B cell (primary cell): ENCODE results near the gene SLC23A3.

Experiments used
- EZH2 ChIP-seq: IDR thresholded peaks from 2 replicates; pipeline ENCODE4 v1.6.1; 2012; ENCODE audit warnings: borderline replicate concordance, low read depth, mild to moderate bottlenecking, moderate library complexity, low read length; ENCODE audit not compliant: insufficient read depth, poor library complexity, severe bottlenecking
- TF ChIP-seq, protein P1 (sequence below): fragments of 200-600 bp; IDR thresholded peaks from one replicate; pipeline ENCODE4 v1.8.0; 2022; ENCODE audit warnings: antibody characterized with exemption, mild to moderate bottlenecking

DNA sequence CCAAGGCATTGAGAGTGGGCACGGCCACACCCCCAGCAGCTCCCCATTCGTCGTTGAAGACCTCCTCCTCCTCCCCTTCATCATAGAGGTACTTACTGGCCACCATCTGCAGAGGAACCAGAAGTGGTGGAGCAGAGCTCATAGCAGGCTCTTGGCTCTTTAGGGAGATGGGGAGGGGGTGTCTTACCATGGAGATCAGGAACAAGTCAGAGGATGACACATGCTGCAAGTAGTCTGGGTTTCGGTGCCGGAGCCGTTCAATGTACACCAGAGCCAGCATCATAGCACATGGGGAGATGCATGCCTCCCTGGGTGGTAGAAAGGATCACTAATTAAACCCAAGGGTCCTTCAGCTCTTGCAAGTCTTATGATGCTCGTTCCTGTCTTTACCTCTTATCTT is 5.0 kb upstream of the SLC23A3 start:
- TF ChIP-seq, protein P1, sequence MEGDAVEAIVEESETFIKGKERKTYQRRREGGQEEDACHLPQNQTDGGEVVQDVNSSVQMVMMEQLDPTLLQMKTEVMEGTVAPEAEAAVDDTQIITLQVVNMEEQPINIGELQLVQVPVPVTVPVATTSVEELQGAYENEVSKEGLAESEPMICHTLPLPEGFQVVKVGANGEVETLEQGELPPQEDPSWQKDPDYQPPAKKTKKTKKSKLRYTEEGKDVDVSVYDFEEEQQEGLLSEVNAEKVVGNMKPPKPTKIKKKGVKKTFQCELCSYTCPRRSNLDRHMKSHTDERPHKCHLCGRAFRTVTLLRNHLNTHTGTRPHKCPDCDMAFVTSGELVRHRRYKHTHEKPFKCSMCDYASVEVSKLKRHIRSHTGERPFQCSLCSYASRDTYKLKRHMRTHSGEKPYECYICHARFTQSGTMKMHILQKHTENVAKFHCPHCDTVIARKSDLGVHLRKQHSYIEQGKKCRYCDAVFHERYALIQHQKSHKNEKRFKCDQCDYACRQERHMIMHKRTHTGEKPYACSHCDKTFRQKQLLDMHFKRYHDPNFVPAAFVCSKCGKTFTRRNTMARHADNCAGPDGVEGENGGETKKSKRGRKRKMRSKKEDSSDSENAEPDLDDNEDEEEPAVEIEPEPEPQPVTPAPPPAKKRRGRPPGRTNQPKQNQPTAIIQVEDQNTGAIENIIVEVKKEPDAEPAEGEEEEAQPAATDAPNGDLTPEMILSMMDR = no peak
- TF ChIP-seq EZH2 = no peak
